SK-N-SH treated with all-trans-retinoic acid at 6 μM for 48 hours (cell line): ENCODE measurements around the gene CAMK4.
"Not testable (repeated sequence)": the region's sequence is repeated elsewhere in the genome, so short reads cannot be mapped to it uniquely, and the experiment has no call there.

ENCODE experiments used
- ATAC-seq: fragments of 200-7000 bp; cut with Tn5 transposase; 3 replicates; pipeline ENCODE4 v1.9.1; 2020; ENCODE audit warnings: mild to moderate bottlenecking, moderate library complexity
- ARNTL ChIP-seq: fragments of 450-650 bp; formaldehyde crosslinking; IDR thresholded peaks from 2 replicates; pipeline ENCODE4 v1.5.0; 2020; ENCODE audit warnings: low read depth, mild to moderate bottlenecking, moderate library complexity, borderline replicate concordance
- BACH2 ChIP-seq: fragments of 250-450 bp; sonication (Bioruptor Pico); IDR thresholded peaks from 2 replicates; pipeline ENCODE4 v1.9.0; 2021; ENCODE audit warnings: mild to moderate bottlenecking, borderline replicate concordance
- CREB5 ChIP-seq: fragments of 250-450 bp; sonication (Bioruptor Pico); IDR thresholded peaks from 2 replicates; pipeline ENCODE4 v1.5.1; 2020; ENCODE audit warnings: low read depth, mild to moderate bottlenecking, moderate library complexity
- CSDC2 ChIP-seq: fragments of 250-450 bp; sonication (Bioruptor Pico); IDR thresholded peaks from 2 replicates; pipeline ENCODE4 v1.5.0; 2020; ENCODE audit warnings: mild to moderate bottlenecking, moderate library complexity
- CSRNP3 ChIP-seq: fragments of 250-450 bp; sonication (Bioruptor Pico); IDR thresholded peaks from 2 replicates; pipeline ENCODE4 v1.5.1; 2021; ENCODE audit warnings: mild to moderate bottlenecking, moderate library complexity
- GLIS3 ChIP-seq: fragments of 250-450 bp; sonication (Bioruptor Pico); IDR thresholded peaks from 2 replicates; pipeline ENCODE4 v1.5.0; 2020; ENCODE audit warnings: mild to moderate bottlenecking, moderate library complexity
- ISL1 ChIP-seq: fragments of 250-450 bp; sonication (Bioruptor Pico); IDR thresholded peaks from 2 replicates; pipeline ENCODE4 v2.1.2; 2022; ENCODE audit warnings: mild to moderate bottlenecking, moderate library complexity
- OSR1 ChIP-seq: fragments of 250-450 bp; sonication (Bioruptor Pico); IDR thresholded peaks from 2 replicates; pipeline ENCODE4 v1.8.0; 2022; ENCODE audit warnings: moderate library complexity, mild to moderate bottlenecking, inconsistent platforms
- PATZ1 ChIP-seq: fragments of 250-450 bp; sonication (Bioruptor Pico); IDR thresholded peaks from 2 replicates; pipeline ENCODE4 v1.8.0; 2020; ENCODE audit warnings: mild to moderate bottlenecking, moderate library complexity, borderline replicate concordance
- POU6F1 ChIP-seq: fragments of 250-450 bp; sonication (Bioruptor Pico); IDR thresholded peaks from 2 replicates; pipeline ENCODE4 v1.8.0; 2021; ENCODE audit warnings: low read depth, mild to moderate bottlenecking, moderate library complexity, borderline replicate concordance
- PPARA ChIP-seq: fragments of 250-450 bp; sonication (Bioruptor Pico); IDR thresholded peaks from 2 replicates; pipeline ENCODE4 v1.5.0; 2020; ENCODE audit warnings: mild to moderate bottlenecking, borderline replicate concordance
- RARB ChIP-seq: fragments of 250-450 bp; sonication (Bioruptor Pico); IDR thresholded peaks from 2 replicates; pipeline ENCODE4 v1.8.0; 2021; ENCODE audit warnings: mild to moderate bottlenecking, moderate library complexity
- SNAI2 ChIP-seq: fragments of 250-450 bp; sonication (Bioruptor Pico); IDR thresholded peaks from 2 replicates; pipeline ENCODE4 v1.5.0; 2020; ENCODE audit warnings: mild to moderate bottlenecking, moderate library complexity
- TCF4 ChIP-seq: fragments of 250-450 bp; sonication (Bioruptor Pico); IDR thresholded peaks from 2 replicates; pipeline ENCODE4 v1.8.0; 2021; ENCODE audit warnings: mild to moderate bottlenecking, moderate library complexity, borderline replicate concordance
- ZC3H10 ChIP-seq: fragments of 250-450 bp; sonication (Bioruptor Pico); IDR thresholded peaks from 2 replicates; pipeline ENCODE4 v1.5.1; 2021; ENCODE audit warnings: mild to moderate bottlenecking, moderate library complexity
- ZFP3 ChIP-seq: fragments of 250-450 bp; sonication (Bioruptor Pico); IDR thresholded peaks from 2 replicates; pipeline ENCODE4 v1.5.0; 2020; ENCODE audit warnings: mild to moderate bottlenecking, moderate library complexity
- ZFP30 ChIP-seq: fragments of 450-650 bp; formaldehyde crosslinking; IDR thresholded peaks from 2 replicates; pipeline ENCODE4 v1.5.0; 2022; ENCODE audit warnings: mild to moderate bottlenecking, moderate library complexity
- ZNF565 ChIP-seq: fragments of 450-650 bp; formaldehyde crosslinking; conservative IDR thresholded peaks from 2 replicates; pipeline ENCODE4 v1.5.0; 2020; ENCODE audit warnings: low read depth, mild to moderate bottlenecking, moderate library complexity
- ZNF70 ChIP-seq: fragments of 450-650 bp; formaldehyde crosslinking; IDR thresholded peaks from 2 replicates; pipeline ENCODE4 v1.5.0; 2020; ENCODE audit warnings: mild to moderate bottlenecking, moderate library complexity
- ZNF8 ChIP-seq: fragments of 450-650 bp; formaldehyde crosslinking; IDR thresholded peaks from 2 replicates; pipeline ENCODE4 v1.5.0; 2020; ENCODE audit warnings: mild to moderate bottlenecking, moderate library complexity

The CAMK4 gene

GRCh38 chr5:111349429-111349828, 125.2 kb downstream of the CAMK4 start:
- ATAC-seq = no peak
- TF ChIP-seq ZNF70 (CRISPR knock-in tag) = no peak
- TF ChIP-seq, all 23 proteins: peak for 0

GRCh38 chr5:111353035-111353434, 128.9 kb downstream of the CAMK4 start:
- no peak for TF ChIP-seq TCF4 (CRISPR knock-in tag)
- no peak for TF ChIP-seq ZFP3 (CRISPR knock-in tag)
- no peak for TF ChIP-seq RARB
- TF ChIP-seq OSR1 = no peak
- no peak for TF ChIP-seq SNAI2 (CRISPR knock-in tag)
- no peak for TF ChIP-seq ZNF70 (CRISPR knock-in tag)
- no peak for TF ChIP-seq GLIS3 (CRISPR knock-in tag)
- TF ChIP-seq ZNF8 (CRISPR knock-in tag) = no peak
- TF ChIP-seq CSDC2 (CRISPR knock-in tag) = no peak
- TF ChIP-seq PPARA (CRISPR knock-in tag) = no peak
- no peak for TF ChIP-seq CREB5 (CRISPR knock-in tag)
- TF ChIP-seq ZFP30 (CRISPR knock-in tag) = no peak
- no peak for TF ChIP-seq POU6F1 (CRISPR knock-in tag)
- no peak for TF ChIP-seq ZC3H10 (CRISPR knock-in tag)
- no peak for TF ChIP-seq CSRNP3 (CRISPR knock-in tag)
- no peak for TF ChIP-seq ISL1 (CRISPR knock-in tag)
- no peak for TF ChIP-seq ZNF565
- no peak for ATAC-seq

GRCh38 chr5:111358726-111359125, 134.5 kb downstream of the CAMK4 start:
- TF ChIP-seq ZNF8 (CRISPR knock-in tag) = peak; percentile 82
- TF ChIP-seq, all 23 proteins: peak for 1; not testable (repeated sequence) for 22
- ATAC-seq = not testable (repeated sequence)

- no peak; the same call in 2 of the 3 replicates for ATAC-seq
- no peak for TF ChIP-seq BACH2 (CRISPR knock-in tag)
- no peak for TF ChIP-seq CREB5 (CRISPR knock-in tag)
- no peak for TF ChIP-seq ZFP30 (CRISPR knock-in tag)
- TF ChIP-seq CSRNP3 (CRISPR knock-in tag) = no peak
- TF ChIP-seq POU6F1 (CRISPR knock-in tag) = no peak
- no peak for TF ChIP-seq ARNTL (CRISPR knock-in tag)
- TF ChIP-seq ZNF70 (CRISPR knock-in tag) = no peak
- no peak for TF ChIP-seq PATZ1 (CRISPR knock-in tag)
- no peak for TF ChIP-seq ZNF565
These were observed 136.0 kb downstream of the CAMK4 start for GRCh38 chr5:111360173-111360572.
